CD4-positive, alpha-beta memory T cell (primary cell): ENCODE data around the gene STT3A. TPM values are rescaled to one million over a fixed set of nuclear protein-coding genes. Genes with fewer than 3 reads are reported as not detected.
"Not testable (repeated sequence)": the region's sequence is repeated elsewhere in the genome, so short reads cannot be mapped to it uniquely, and the experiment has no call there.

Source experiments
- CTCF ChIA-PET: fragments of 350-600 bp; sonication (Branson Sonifier 250); formaldehyde crosslinking; loops from one replicate; lab custom pipeline; 2021; ENCODE audit warnings: inconsistent platforms; ENCODE audit not compliant: partially characterized antibody; lab: Charles Lee
- POLR2A ChIA-PET: fragments of 350-600 bp; sonication (Branson Sonifier 250); formaldehyde crosslinking; loops from one replicate; lab custom pipeline; 2021; ENCODE audit not compliant: partially characterized antibody; lab: Charles Lee
- DNase-seq, 5 donors: peaks; one replicate each; pipeline versions ENCODE4 v3.0.0 to v3.0.0-alpha.2; 2020 to 2022; ENCODE audit warnings: mixed read lengths in 1 of 5
- H3K27ac ChIP-seq: one replicate; pipeline ENCODE4 v1.7.0; 2013; ENCODE audit warnings: low read depth, low read length
- H3K27me3 ChIP-seq: 2 replicates; pipeline ENCODE4 v1.7.0; 2013; ENCODE audit warnings: mild to moderate bottlenecking, low read length, moderate library complexity; ENCODE audit not compliant: insufficient read depth
- H3K36me3 ChIP-seq: 2 replicates; pipeline ENCODE4 v1.7.0; 2013; ENCODE audit warnings: mild to moderate bottlenecking, low read length, moderate library complexity; ENCODE audit not compliant: insufficient read depth
- H3K4me1 ChIP-seq: 2 replicates; pipeline ENCODE4 v1.7.0; 2013; ENCODE audit warnings: mild to moderate bottlenecking, low read length, moderate library complexity; ENCODE audit not compliant: insufficient read depth
- H3K4me3 ChIP-seq, 2 donors: one replicate each; pipeline ENCODE4 v1.7.0; 2013; ENCODE audit warnings: low read length in 2 of 2, mild to moderate bottlenecking in 1 of 2
- H3K9me3 ChIP-seq, 2 donors: one replicate each; pipeline ENCODE4 v1.7.0; 2013; ENCODE audit warnings: low read length in 2 of 2, control low read depth in 1 of 2; ENCODE audit not compliant: control insufficient read depth in 1 of 2
- H3K27ac Mint-ChIP-seq, 7 donors: one replicate each; pipeline ENCODE4 v1.8.0; 2020 to 2021; ENCODE audit warnings: mixed read lengths in 7 of 7, mild to moderate bottlenecking in 6 of 7, inconsistent platforms in 3 of 7, moderate library complexity in 3 of 7
- H3K27me3 Mint-ChIP-seq, 2 donors: one replicate each; pipeline ENCODE4 v1.8.0; 2020 to 2021; ENCODE audit warnings: mixed read lengths in 2 of 2
- H3K36me3 Mint-ChIP-seq, 2 donors: one replicate each; pipeline ENCODE4 v1.8.0; 2020 to 2021; ENCODE audit warnings: mixed read lengths in 2 of 2, inconsistent platforms in 1 of 2, mild to moderate bottlenecking in 1 of 2
- H3K4me1 Mint-ChIP-seq, 4 donors: one replicate each; pipeline ENCODE4 v1.8.0; 2020 to 2021; ENCODE audit warnings: mixed read lengths in 4 of 4, mild to moderate bottlenecking in 1 of 4
- H3K4me3 Mint-ChIP-seq, 8 donors: one replicate each; pipeline ENCODE4 v1.8.0; 2020 to 2021; ENCODE audit warnings: mixed read lengths in 8 of 8, mild to moderate bottlenecking in 7 of 8, moderate library complexity in 6 of 8, inconsistent platforms in 3 of 8
- H3K9me3 Mint-ChIP-seq, 8 donors: one replicate each; pipeline ENCODE4 v1.8.0; 2020 to 2021; ENCODE audit warnings: mixed read lengths in 8 of 8, mild to moderate bottlenecking in 5 of 8, inconsistent platforms in 3 of 8, moderate library complexity in 1 of 8
- intact Hi-C: fragments of 100-400 bp; cut with micrococcal nuclease; formaldehyde crosslinking; loops from one replicate; pipeline ENCODE4 v1.15.1; 2023
- polyA plus RNA-seq, 2 donors: library from polyadenylated mRNA; unstranded; fragments of 300-500 nt; fragmentation: Illumina TruSeq; gene quantifications; one replicate each; pipeline ENCODE4 v1.2.3, GENCODE V29; 2021
- total RNA-seq, 2 experiments: library from RNA; stranded (reverse); gene quantifications; one replicate each; pipeline ENCODE4 v1.2.3, GENCODE V29; 2021

Gene STT3A
- total and polyA plus RNA-seq, 4 experiments from 2014 or later: 81.8 to 138 (median 110) TPM

- DNase-seq: no peak
- peaks cover 14 to 32% (median 19%) of the 10 kb centered on the region in 4 donors for H3K4me1 Mint-ChIP-seq
- H3K9me3 Mint-ChIP-seq: no peaks in the 10 kb centered on the region
- H3K36me3 Mint-ChIP-seq: peaks cover 22 to 32% of the 10 kb centered on the region in 2 donors
- peaks cover 0 to 1% of the 10 kb centered on the region in 2 donors for H3K27me3 Mint-ChIP-seq
- Histone ChIP-seq H3K4me1 (peaks cover 25% of the 10 kb centered on the region), H3K27ac (peak overlapping the region; percentile 81), H3K27me3 (no peaks in the 10 kb centered on the region), H3K4me3 (no peak overlapping the region), H3K36me3 (peaks cover 25% of the 10 kb centered on the region), H3K9me3 (no peaks in the 10 kb centered on the region)
- POLR2A ChIA-PET: interaction anchor here (1.8 to 3.5 kb wide), 3 partner anchors 12 to 617 kb away, joined by 9 to 107 read pairs (median 13); partner anchors contain the start of genes CCDC15 and STT3A
- H3K4me3 Mint-ChIP-seq: peak overlapping the region; percentile 55 to 93 (median 85)
- peak overlapping the region in 6 of 7 donors; percentile 85 to 95 (median 86) for H3K27ac Mint-ChIP-seq
- intact Hi-C loops: no loop called here
- CTCF ChIA-PET: interaction anchor here (1.6 to 4.4 kb wide), 3 partner anchors 17 to 55 kb away, joined by 4 to 37 read pairs (median 20); partner anchors contain the start of genes CHEK1 and STT3A
Measured at GRCh38 chr11:125570952-125571351, 21.7 kb upstream of the STT3A start.

- H3K27ac Mint-ChIP-seq: no peak overlapping the region
- H3K36me3 Mint-ChIP-seq: peaks cover 35 to 49% of the 10 kb centered on the region in 2 donors
- Histone ChIP-seq H3K4me3 (no peak overlapping the region), H3K27ac (no peak overlapping the region), H3K4me1 (peaks cover 25% of the 10 kb centered on the region), H3K9me3 (no peaks in the 10 kb centered on the region), H3K27me3 (no peaks in the 10 kb centered on the region), H3K36me3 (peaks cover 39% of the 10 kb centered on the region)
- CTCF ChIA-PET: interaction anchor here (0.7 kb wide), 1 partner anchor 140 kb away, joined by 4 read pairs; no protein-coding TSS in a partner anchor
- POLR2A ChIA-PET: interaction anchor here (2.1 kb wide), 1 partner anchor 19 kb away, joined by 7 read pairs; no protein-coding TSS in a partner anchor
- no peak overlapping the region for H3K4me3 Mint-ChIP-seq
- intact Hi-C loops: loop anchor here (2.0 kb wide), 1 partner anchor 42 kb away; no protein-coding TSS in a partner anchor
- H3K4me1 Mint-ChIP-seq: peaks cover 14 to 32% (median 19%) of the 10 kb centered on the region in 4 donors
- DNase-seq: no peak
- no peaks in the 10 kb centered on the region for H3K27me3 Mint-ChIP-seq
- no peaks in the 10 kb centered on the region for H3K9me3 Mint-ChIP-seq
Measured at GRCh38 chr11:125572916-125573315, 19.7 kb upstream of the STT3A start.

- intact Hi-C loops, H3K9me3 ChIP-seq: not testable (repeated sequence)
Measured at GRCh38 chr11:125577181-125577580, 15.5 kb upstream of the STT3A start.

GRCh38 chr11:125578783-125579182 lies 13.9 kb upstream of the STT3A start:
- Histone ChIP-seq H3K9me3 (no peaks in the 10 kb centered on the region), H3K27ac (no peak overlapping the region), H3K27me3 (no peaks in the 10 kb centered on the region), H3K4me1 (no peaks in the 10 kb centered on the region), H3K36me3 (peaks cover 78% of the 10 kb centered on the region), H3K4me3 (no peak overlapping the region)
- DNase-seq: no peak
- Mint-ChIP-seq H3K36me3 (peaks cover 53 to 73% of the 10 kb centered on the region in 2 donors), H3K4me1 (peaks cover 0 to 2% (median 0%) of the 10 kb centered on the region in 4 donors), H3K27me3 (no peaks in the 10 kb centered on the region), H3K27ac (no peak overlapping the region), H3K4me3 (no peak overlapping the region), H3K9me3 (no peaks in the 10 kb centered on the region)
- intact Hi-C loops: no loop called here
- POLR2A ChIA-PET: interaction anchor here (1.4 kb wide), 1 partner anchor 14 kb away, joined by 9 read pairs; the partner anchor contains the start of gene STT3A
- CTCF ChIA-PET: interaction anchor here (1.1 kb wide), 1 partner anchor 10 kb away, joined by 3 read pairs; no protein-coding TSS in a partner anchor

More at GRCh38 chr11:125577181-125577580, 15.5 kb upstream of the STT3A start:
- H3K4me1 Mint-ChIP-seq, H3K27me3 ChIP-seq, H3K4me3 ChIP-seq, H3K27me3 Mint-ChIP-seq, H3K4me1 ChIP-seq, POLR2A ChIA-PET, H3K9me3 Mint-ChIP-seq, H3K27ac ChIP-seq, DNase-seq, CTCF ChIA-PET: not testable (repeated sequence)
- peaks cover 67% of the 10 kb centered on the region for H3K36me3 ChIP-seq
- peak overlapping the region in 1 of 7 donors; percentile 60 for H3K27ac Mint-ChIP-seq
- H3K36me3 Mint-ChIP-seq: peaks cover 51 to 67% of the 10 kb centered on the region in 2 donors
- peak overlapping the region in 1 of 8 donors; percentile 31 for H3K4me3 Mint-ChIP-seq

- Mint-ChIP-seq H3K9me3 (no peaks in the 10 kb centered on the region), H3K27ac (no peak overlapping the region), H3K4me3 (no peak overlapping the region), H3K27me3 (no peaks in the 10 kb centered on the region), H3K36me3 (peaks cover 58 to 74% of the 10 kb centered on the region in 2 donors), H3K4me1 (no peaks in the 10 kb centered on the region)
- intact Hi-C loops: no loop called here
- H3K9me3 ChIP-seq: no peaks in the 10 kb centered on the region
- ChIA-PET POLR2A (interaction anchor here (1.7 to 2.0 kb wide), 2 partner anchors 10 to 12 kb away, joined by 5 read pairs; partner anchors contain the start of gene STT3A), CTCF (interaction anchor here (0.8 to 1.2 kb wide), 3 partner anchors 10 to 12 kb away, joined by 3 read pairs; partner anchors contain the start of gene EI24)
- H3K27me3 ChIP-seq: no peaks in the 10 kb centered on the region
- no peaks in the 10 kb centered on the region for H3K4me1 ChIP-seq
- DNase-seq: no peak
- H3K27ac ChIP-seq: no peak overlapping the region
- peaks cover 77% of the 10 kb centered on the region for H3K36me3 ChIP-seq
- no peak overlapping the region for H3K4me3 ChIP-seq
Measured at GRCh38 chr11:125579811-125580210, 12.8 kb upstream of the STT3A start.

- peaks cover 47% of the 10 kb centered on the region for H3K36me3 ChIP-seq
- no peak overlapping the region for H3K4me3 ChIP-seq
- no peak for DNase-seq
- H3K4me1 ChIP-seq: no peaks in the 10 kb centered on the region
- no peaks in the 10 kb centered on the region for H3K9me3 ChIP-seq
- intact Hi-C loops: no loop called here
- peak overlapping the region in 1 of 7 donors; percentile 73 for H3K27ac Mint-ChIP-seq
- POLR2A ChIA-PET: interaction anchor here (0.6 to 3.0 kb wide), 3 partner anchors 9 to 38 kb away, joined by 3 to 13 read pairs (median 6); partner anchors contain the start of genes EI24 and STT3A
- no peak overlapping the region for H3K4me3 Mint-ChIP-seq
- H3K27ac ChIP-seq: no peak overlapping the region
- H3K36me3 Mint-ChIP-seq: peaks cover 31 to 42% of the 10 kb centered on the region in 2 donors
- CTCF ChIA-PET: interaction anchor here (0.8 kb wide), 1 partner anchor 14 kb away, joined by 3 read pairs; the partner anchor contains the start of gene EI24
- no peaks in the 10 kb centered on the region for H3K9me3 Mint-ChIP-seq
- no peaks in the 10 kb centered on the region for H3K27me3 ChIP-seq
- H3K27me3 Mint-ChIP-seq: no peaks in the 10 kb centered on the region
- peaks cover 0 to 1% (median under 1%) of the 10 kb centered on the region in 4 donors for H3K4me1 Mint-ChIP-seq
Measured at GRCh38 chr11:125583496-125583895, 9.2 kb upstream of the STT3A start.

GRCh38 chr11:125585487-125585886 lies 7.2 kb upstream of the STT3A start:
- H3K9me3 Mint-ChIP-seq: no peaks in the 10 kb centered on the region
- H3K27me3 ChIP-seq: no peaks in the 10 kb centered on the region
- ChIA-PET POLR2A (no interaction called here), CTCF (no interaction called here)
- H3K36me3 Mint-ChIP-seq: peaks cover 23 to 30% of the 10 kb centered on the region in 2 donors
- DNase-seq: no peak
- no peaks in the 10 kb centered on the region for H3K4me1 ChIP-seq
- H3K27me3 Mint-ChIP-seq: no peaks in the 10 kb centered on the region
- H3K9me3 ChIP-seq: no peaks in the 10 kb centered on the region
- peaks cover 0 to 2% (median under 1%) of the 10 kb centered on the region in 4 donors for H3K4me1 Mint-ChIP-seq
- H3K36me3 ChIP-seq: peaks cover 33% of the 10 kb centered on the region
- no peak overlapping the region for H3K4me3 Mint-ChIP-seq
- intact Hi-C loops: no loop called here
- no peak overlapping the region for H3K27ac ChIP-seq
- H3K27ac Mint-ChIP-seq: peak overlapping the region in 1 of 7 donors; percentile 5
- H3K4me3 ChIP-seq: no peak overlapping the region
